Breast epithelium (tissue), 3 donors: ENCODE results near the gene WDR7.

Experiments used
- CTCF ChIP-seq, 3 donors: fragments of 450-650 bp; IDR thresholded peaks; one replicate each; pipeline ENCODE4 v1.5.1; 2016 to 2017; ENCODE audit warnings: antibody characterized with exemption in 3 of 3, mild to moderate bottlenecking in 3 of 3, moderate library complexity in 3 of 3
- POLR2A ChIP-seq: fragments of 450-650 bp; IDR thresholded peaks from one replicate; pipeline ENCODE4 v1.6.1; 2016; ENCODE audit warnings: antibody characterized with exemption, mild to moderate bottlenecking, moderate library complexity
- POLR2AphosphoS5 ChIP-seq, 3 donors: sonication (generic); formaldehyde crosslinking; IDR thresholded peaks; one replicate each; pipeline ENCODE4 v1.6.1; 2017; ENCODE audit warnings: antibody characterized with exemption in 3 of 3

GRCh38 chr18:56921896-56922480, 270.8 kb downstream of the WDR7 start:
- no peak for TF ChIP-seq CTCF (IDR thresholded peaks at IDR 0.05)
- no peak for TF ChIP-seq POLR2A
- no peak for TF ChIP-seq POLR2AphosphoS5 (IDR thresholded peaks at IDR 0.05)
